ENCODE measurements around the gene OSBPL1A. TPM values are rescaled to one million over a fixed set of nuclear protein-coding genes. Genes with fewer than 3 reads are reported as not detected.

OSBPL1A gene
- total and polyA plus RNA-seq, 10 of the 15 experiments (the other 5 are each of a cell fraction or from before 2014, with no cell fraction given): 0.02 to 0.83 (median 0.11) TPM; not detected in 6

GRCh38 chr18:24187049-24187448 lies 210.6 kb downstream of the OSBPL1A start (continued):
- no peak for TF ChIP-seq ZBTB40 (IDR thresholded peaks at IDR 0.05; ENCODE audit: borderline replicate concordance)
- no peak for TF ChIP-seq ZBTB11 (CRISPR knock-in tag; IDR thresholded peaks at IDR 0.05)
- TF ChIP-seq RB1 (IDR thresholded peaks at IDR 0.05; ENCODE audit: borderline replicate concordance): no peak

- ChIA-PET CTCF (interaction anchor here (0.7 to 1.8 kb wide), 3 partner anchors 9 to 491 kb away, joined by 3 to 9 read pairs (median 4); no protein-coding TSS in a partner anchor), RAD21 (ENCODE audit: unreplicated experiment) (no interaction called here)
These were observed 211.8 kb downstream of the OSBPL1A start for GRCh38 chr18:24185805-24186204.

More at GRCh38 chr18:24185805-24186204, 211.8 kb downstream of the OSBPL1A start:
- Histone ChIP-seq H2AFZ (ENCODE audit: control insufficient read depth, low read depth, low read length) (no peak overlapping the region), H3K27ac (ENCODE audit: control insufficient read depth, insufficient read depth) (no peak overlapping the region), H3K79me2 (ENCODE audit: control insufficient read depth, insufficient read depth, low read length) (no peaks in the 10 kb centered on the region), H3K4me2 (ENCODE audit: control insufficient read depth, insufficient read depth) (no peak overlapping the region), H4K20me1 (ENCODE audit: control insufficient read depth, insufficient read depth) (no peaks in the 10 kb centered on the region), H3K36me3 (ENCODE audit: control insufficient read depth in 2 of 2, insufficient read depth in 2 of 2, low read length in 1 of 2) (no peaks in the 10 kb centered on the region), H3K27me3 (replicated peaks in 1 of 2; ENCODE audit: control insufficient read depth in 2 of 2, insufficient read depth in 2 of 2, low read length in 1 of 2) (peaks cover 0 to 3% of the 10 kb centered on the region in 2 experiments; a peak in 1 of 4 replicates), H3K4me1 (ENCODE audit: control insufficient read depth, insufficient read depth, low read length) (peaks cover 19% of the 10 kb centered on the region), H3K4me3 (no peak overlapping the region), H3K9ac (ENCODE audit: control insufficient read depth, insufficient read depth, low read length) (no peak overlapping the region), H3K9me3 (replicated peaks; ENCODE audit: control insufficient read depth, insufficient read depth, low read length) (no peaks in the 10 kb centered on the region)
- WGBS (ENCODE audit: insufficient coverage, insufficient replicate concordance, low lambda C conversion rate, missing lambda C conversion rate): 68% methylated on average over 7 of the region's 7 CpGs
- in situ Hi-C loops (cut with MboI) (no loop called here), intact Hi-C loops (cut with micrococcal nuclease; ENCODE audit: unreplicated experiment) (no loop called here)
- ATAC-seq (no peak), FAIRE-seq (no peak), DNase-seq (ENCODE audit: low read depth, low spot score) (no peak)
- no TSS peak for BruUV-seq (replicated peaks)
- ChIA-PET POLR2A (no interaction called here), SMC1A (ENCODE audit: uncharacterized antibody, unreplicated experiment) (no interaction called here)
- TF ChIP-seq CTCF (IDR thresholded peaks at IDR 0.05 in 2 of 3, conservative IDR thresholded peaks at IDR 0.05 in 1 of 3; ENCODE audit: control insufficient read depth in 2 of 3, extremely low read depth in 1 of 3, insufficient read depth in 1 of 3, low read depth in 3 of 3, low read length in 3 of 3) (no peak), RUNX3 (IDR thresholded peaks at IDR 0.05; ENCODE audit: low read length) (no peak), MLLT1 (IDR thresholded peaks at IDR 0.05) (no peak), HDGF (IDR thresholded peaks at IDR 0.05) (no peak)
